Activated CD8-positive, alpha-beta memory T cell treated with anti-CD3 and anti-CD28 coated beads for 36 hours (primary cell): Measurements from ENCODE around the gene PPM1F. TPM values are rescaled to one million over a fixed set of nuclear protein-coding genes. Genes with fewer than 3 reads are reported as not detected.

ENCODE experiments used
- CTCF ChIA-PET: fragments of 350-600 bp; sonication (Branson Sonifier 250); formaldehyde crosslinking; loops from one replicate; lab custom pipeline; 2021; ENCODE audit warnings: antibody characterized with exemption; lab: Charles Lee
- POLR2A ChIA-PET: fragments of 350-600 bp; sonication (Branson Sonifier 250); formaldehyde crosslinking; loops from one replicate; lab custom pipeline; 2021; ENCODE audit warnings: antibody characterized with exemption; lab: Charles Lee
- total RNA-seq, 2 experiments: library from RNA; stranded (reverse); gene quantifications; one replicate each; pipeline ENCODE4 v1.2.3, GENCODE V29; 2021

PPM1F gene
- total RNA-seq, 2 experiments from 2014 or later = 30.4 to 31.3 TPM

GRCh38 chr22:21933413-21933812, 19.2 kb downstream of the PPM1F start:
- ChIA-PET POLR2A (no interaction called here), CTCF (no interaction called here)

GRCh38 chr22:21932347-21932746, 20.3 kb downstream of the PPM1F start:
- ChIA-PET CTCF (no interaction called here), POLR2A (no interaction called here)

- CTCF ChIA-PET = no interaction called here
- POLR2A ChIA-PET = no interaction called here
Observed at GRCh38 chr22:21931056-21931455, 21.6 kb downstream of the PPM1F start.

- ChIA-PET POLR2A (no interaction called here), CTCF (no interaction called here)
Observed at GRCh38 chr22:21929253-21929652, 23.4 kb downstream of the PPM1F start.

GRCh38 chr22:21928048-21928447, 24.6 kb downstream of the PPM1F start:
- POLR2A ChIA-PET = no interaction called here
- CTCF ChIA-PET = no interaction called here

GRCh38 chr22:21927174-21927823, 25.3 kb downstream of the PPM1F start:
- POLR2A ChIA-PET = no interaction called here
- CTCF ChIA-PET = interaction anchor here (2.0 kb wide), 1 partner anchor 11 kb away, joined by 6 read pairs; no protein-coding TSS in a partner anchor

GRCh38 chr22:21926728-21927127, 25.9 kb downstream of the PPM1F start:
- CTCF ChIA-PET = interaction anchor here (0.8 to 2.0 kb wide), 2 partner anchors 12 to 27 kb away, joined by 5 to 6 read pairs; no protein-coding TSS in a partner anchor
- POLR2A ChIA-PET = no interaction called here

GRCh38 chr22:21923163-21923561, 29.5 kb downstream of the PPM1F start:
- ChIA-PET POLR2A (no interaction called here), CTCF (no interaction called here)

- POLR2A ChIA-PET = no interaction called here
- CTCF ChIA-PET = no interaction called here
Observed at GRCh38 chr22:21922370-21923162, 30.1 kb downstream of the PPM1F start.

- ChIA-PET POLR2A (no interaction called here), CTCF (no interaction called here)
Observed at GRCh38 chr22:21921729-21922128, 30.9 kb downstream of the PPM1F start.

- ChIA-PET POLR2A (no interaction called here), CTCF (no interaction called here)
Observed at GRCh38 chr22:21921184-21921721, 31.4 kb downstream of the PPM1F start.

- ChIA-PET CTCF (interaction anchor here (0.6 kb wide), 1 partner anchor 17 kb away, joined by 3 read pairs; no protein-coding TSS in a partner anchor), POLR2A (no interaction called here)
Observed at GRCh38 chr22:21920341-21921183, 32.1 kb downstream of the PPM1F start.

GRCh38 chr22:21919526-21920307, 32.9 kb downstream of the PPM1F start:
- ChIA-PET CTCF (interaction anchor here (0.6 kb wide), 1 partner anchor 16 kb away, joined by 3 read pairs; no protein-coding TSS in a partner anchor), POLR2A (no interaction called here)

GRCh38 chr22:21918466-21919185, 34.0 kb downstream of the PPM1F start:
- ChIA-PET POLR2A (no interaction called here), CTCF (no interaction called here)

- ChIA-PET CTCF (interaction anchor here (0.6 kb wide), 1 partner anchor 272 kb away, joined by 3 read pairs; no protein-coding TSS in a partner anchor), POLR2A (no interaction called here)
Observed at GRCh38 chr22:21917959-21918261, 34.7 kb downstream of the PPM1F start.

GRCh38 chr22:21917181-21917958, 35.3 kb downstream of the PPM1F start:
- ChIA-PET POLR2A (no interaction called here), CTCF (interaction anchor here (0.6 kb wide), 1 partner anchor 271 kb away, joined by 3 read pairs; no protein-coding TSS in a partner anchor)

GRCh38 chr22:21916309-21916918, 36.2 kb downstream of the PPM1F start:
- CTCF ChIA-PET = interaction anchor here (1.1 kb wide), 1 partner anchor 22 kb away, joined by 3 read pairs; no protein-coding TSS in a partner anchor
- POLR2A ChIA-PET = no interaction called here
